ENCODE results near the gene CALD1.

Gene CALD1

GRCh38 chr7:134778941-134779740 is at the start of gene CALD1:
TSS of gene CALD1 (plus strand) at chr7:134779634. CDS start at chr7:134867734, 88,100 bp downstream.
- in situ Hi-C loops (cut with HindIII; ENCODE audit: low sequenced_read_pairs): no loop called here
- H3K4me3 ChIP-seq (ENCODE audit: low read depth, low read length): peak within 1 kb of the TSS; percentile 61
- TF ChIP-seq CTCF (IDR thresholded peaks at IDR 0.05; ENCODE audit: low read depth, low read length): no peak
- DNase-seq (ENCODE audit: low read depth, low spot score): peak; percentile 99

- in situ Hi-C loops (cut with HindIII; ENCODE audit: low sequenced_read_pairs): no loop called here
- H3K4me3 ChIP-seq (ENCODE audit: low read depth, low read length): no peak overlapping the region
- DNase-seq (ENCODE audit: low read depth, low spot score): no peak
- no peak for TF ChIP-seq CTCF (IDR thresholded peaks at IDR 0.05; ENCODE audit: low read depth, low read length)
Measured at GRCh38 chr7:134729895-134730294, 49.5 kb upstream of the CALD1 start.

- DNase-seq (ENCODE audit: low read depth, low spot score): peak; percentile 15
- in situ Hi-C loops (cut with HindIII; ENCODE audit: low sequenced_read_pairs): no loop called here
- H3K4me3 ChIP-seq (ENCODE audit: low read depth, low read length): no peak overlapping the region
- TF ChIP-seq CTCF (IDR thresholded peaks at IDR 0.05; ENCODE audit: low read depth, low read length): no peak
Measured at GRCh38 chr7:134730411-134730829, 49.0 kb upstream of the CALD1 start.

GRCh38 chr7:134731616-134732015 is 47.8 kb upstream of the CALD1 start:
- TF ChIP-seq CTCF (IDR thresholded peaks at IDR 0.05; ENCODE audit: low read depth, low read length): no peak
- H3K4me3 ChIP-seq (ENCODE audit: low read depth, low read length): no peak overlapping the region
- no peak for DNase-seq (ENCODE audit: low read depth, low spot score)
- in situ Hi-C loops (cut with HindIII; ENCODE audit: low sequenced_read_pairs): no loop called here

GRCh38 chr7:134732728-134733127 is 46.7 kb upstream of the CALD1 start:
- in situ Hi-C loops (cut with HindIII; ENCODE audit: low sequenced_read_pairs): no loop called here

GRCh38 chr7:134736381-134736780 is 43.1 kb upstream of the CALD1 start:
- DNase-seq (ENCODE audit: low read depth, low spot score): no peak
- TF ChIP-seq CTCF (IDR thresholded peaks at IDR 0.05; ENCODE audit: low read depth, low read length): no peak
- no peak overlapping the region for H3K4me3 ChIP-seq (ENCODE audit: low read depth, low read length)
- in situ Hi-C loops (cut with HindIII; ENCODE audit: low sequenced_read_pairs): no loop called here

More at GRCh38 chr7:134732728-134733127, 46.7 kb upstream of the CALD1 start:
- TF ChIP-seq CTCF (IDR thresholded peaks at IDR 0.05; ENCODE audit: low read depth, low read length): no peak
- no peak overlapping the region for H3K4me3 ChIP-seq (ENCODE audit: low read depth, low read length)
- no peak for DNase-seq (ENCODE audit: low read depth, low spot score)

Data from astrocyte of the spinal cord (primary cell).